IMR-90 (cell line): Measurements from ENCODE around the gene POLR2I.

Experiments used
- FOS ChIP-seq: fragments of 150-350 bp; IDR thresholded peaks from 2 replicates; pipeline ENCODE4 v1.6.1; 2016; ENCODE audit warnings: low read depth, low read length
- MAFK ChIP-seq: IDR thresholded peaks from 2 replicates; pipeline ENCODE4 v1.6.1; 2012; ENCODE audit warnings: low read depth, low read length, improper control_type of control experiment
- MAZ ChIP-seq: IDR thresholded peaks from 2 replicates; pipeline ENCODE4 v1.6.1; 2012; ENCODE audit warnings: low read depth, mild to moderate bottlenecking, low read length, improper control_type of control experiment, moderate library complexity, borderline replicate concordance
- NFE2L2 ChIP-seq: fragments of 150-350 bp; IDR thresholded peaks from 2 replicates; pipeline ENCODE4 v1.6.1; 2016; ENCODE audit warnings: low read depth, mild to moderate bottlenecking, low read length
- POLR2A ChIP-seq: IDR thresholded peaks from 2 replicates; pipeline ENCODE4 v1.6.1; 2012; ENCODE audit warnings: mild to moderate bottlenecking, low read depth, low read length
- RAD21 ChIP-seq: IDR thresholded peaks from 2 replicates; pipeline ENCODE4 v1.6.1; 2012; ENCODE audit warnings: low read length, improper control_type of control experiment
- RCOR1 ChIP-seq: IDR thresholded peaks from 2 replicates; pipeline ENCODE4 v1.6.1; 2012; ENCODE audit warnings: mild to moderate bottlenecking, low read length, improper control_type of control experiment; ENCODE audit not compliant: insufficient replicate concordance
- SMC3 ChIP-seq: fragments of 150-350 bp; IDR thresholded peaks from 2 replicates; pipeline ENCODE4 v1.6.1; 2016; ENCODE audit warnings: low read depth, mild to moderate bottlenecking, antibody characterized with exemption, low read length, moderate library complexity
- TF ChIP-seq, protein P1 (sequence below): conservative IDR thresholded peaks from 2 replicates; pipeline ENCODE4 v1.5.1; 2012; ENCODE audit warnings: mild to moderate bottlenecking, low read depth, low read length, improper control_type of control experiment

DNA sequence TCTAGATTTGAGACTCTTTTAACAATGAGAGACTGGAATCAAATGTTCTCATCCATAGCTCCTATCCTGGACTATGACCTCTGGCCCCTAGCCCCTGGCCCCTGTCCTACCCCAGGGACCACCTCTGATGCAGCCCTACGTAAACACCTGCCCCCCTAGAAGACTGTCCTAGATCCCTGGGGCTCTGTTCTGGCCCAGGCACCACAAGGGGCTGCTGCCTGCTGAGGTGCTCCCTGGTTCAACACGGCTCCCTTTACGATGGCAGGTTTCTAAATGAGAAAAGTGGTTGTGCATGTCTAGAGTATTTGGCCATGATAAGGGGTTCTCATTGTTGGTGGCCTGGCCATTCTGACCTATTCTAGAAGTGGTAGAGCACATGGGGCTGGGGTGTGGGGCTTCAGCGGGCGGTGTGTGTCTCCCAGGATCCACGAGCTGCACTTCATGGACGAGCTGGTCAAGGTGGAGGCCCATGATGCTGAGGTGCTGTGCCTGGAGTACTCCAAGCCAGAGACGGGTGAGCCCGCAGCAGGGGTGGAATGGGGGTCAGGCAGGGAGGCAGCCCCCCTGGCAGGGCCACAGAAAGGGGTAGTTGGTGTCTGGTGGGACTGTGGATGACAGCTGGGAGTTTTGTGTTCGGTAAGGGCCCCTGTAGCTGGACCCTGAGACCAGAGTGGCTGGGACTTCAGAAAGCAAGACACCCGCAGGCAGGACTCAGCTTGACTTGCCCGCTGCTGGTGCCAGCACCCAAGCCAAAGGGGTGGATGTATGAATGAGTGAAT lies 30.3 kb downstream of the POLR2I start:
- TF ChIP-seq MAFK (no peak), POLR2A (no peak), RCOR1 (no peak), RAD21 (no peak), FOS (no peak), MAZ (no peak), NFE2L2 (no peak), SMC3 (no peak)
- TF ChIP-seq, protein P1, sequence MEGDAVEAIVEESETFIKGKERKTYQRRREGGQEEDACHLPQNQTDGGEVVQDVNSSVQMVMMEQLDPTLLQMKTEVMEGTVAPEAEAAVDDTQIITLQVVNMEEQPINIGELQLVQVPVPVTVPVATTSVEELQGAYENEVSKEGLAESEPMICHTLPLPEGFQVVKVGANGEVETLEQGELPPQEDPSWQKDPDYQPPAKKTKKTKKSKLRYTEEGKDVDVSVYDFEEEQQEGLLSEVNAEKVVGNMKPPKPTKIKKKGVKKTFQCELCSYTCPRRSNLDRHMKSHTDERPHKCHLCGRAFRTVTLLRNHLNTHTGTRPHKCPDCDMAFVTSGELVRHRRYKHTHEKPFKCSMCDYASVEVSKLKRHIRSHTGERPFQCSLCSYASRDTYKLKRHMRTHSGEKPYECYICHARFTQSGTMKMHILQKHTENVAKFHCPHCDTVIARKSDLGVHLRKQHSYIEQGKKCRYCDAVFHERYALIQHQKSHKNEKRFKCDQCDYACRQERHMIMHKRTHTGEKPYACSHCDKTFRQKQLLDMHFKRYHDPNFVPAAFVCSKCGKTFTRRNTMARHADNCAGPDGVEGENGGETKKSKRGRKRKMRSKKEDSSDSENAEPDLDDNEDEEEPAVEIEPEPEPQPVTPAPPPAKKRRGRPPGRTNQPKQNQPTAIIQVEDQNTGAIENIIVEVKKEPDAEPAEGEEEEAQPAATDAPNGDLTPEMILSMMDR: no peak
